Activated T-helper 1 cell treated with anti-CD3 and anti-CD28 coated beads, Interleukin-12 subunit alpha, Interleukin-12 subunit beta, Interleukin-2, Interleukin-4 antibody, amounts not matched to agents 30 ng/mL and 10 ng/mL and 1 ng/mL, durations not matched to agents 14 hours and 24 hours and 36 hours (primary cell): Measurements from ENCODE around the gene AMIGO1. TPM values are rescaled to one million over a fixed set of nuclear protein-coding genes. Genes with fewer than 3 reads are reported as not detected.

ENCODE experiments used
- DNase-seq: peaks from one replicate; pipeline ENCODE4 v3.0.0; 2021; ENCODE audit warnings: low spot score
- H3K27ac Mint-ChIP-seq: one replicate; pipeline ENCODE4 v1.8.0; 2021; ENCODE audit warnings: mild to moderate bottlenecking, mixed read lengths
- H3K27me3 Mint-ChIP-seq: one replicate; pipeline ENCODE4 v1.8.0; 2022; ENCODE audit warnings: mild to moderate bottlenecking, moderate library complexity, mixed read lengths; ENCODE audit not compliant: insufficient read depth
- H3K36me3 Mint-ChIP-seq: one replicate; pipeline ENCODE4 v1.8.0; 2021; ENCODE audit warnings: low read depth, mixed read lengths
- H3K4me1 Mint-ChIP-seq: one replicate; pipeline ENCODE4 v1.8.0; 2021; ENCODE audit warnings: low read depth, mixed read lengths
- H3K4me3 Mint-ChIP-seq: one replicate; pipeline ENCODE4 v1.8.0; 2021; ENCODE audit warnings: mild to moderate bottlenecking, moderate library complexity, mixed read lengths
- H3K9me3 Mint-ChIP-seq: one replicate; pipeline ENCODE4 v1.8.0; 2021; ENCODE audit warnings: mixed read lengths
- intact Hi-C: fragments of 100-400 bp; cut with micrococcal nuclease; formaldehyde crosslinking; loops from one replicate; pipeline ENCODE4 v1.15.1; 2024
- total RNA-seq: library from RNA; stranded (reverse); gene quantifications from 2 replicates; pipeline ENCODE4 v1.2.3, GENCODE V29; 2022

The AMIGO1 gene
- total RNA-seq, 1 donor from 2014 or later: 1.2 TPM

- intact Hi-C loops: loop anchor here (10.0 kb wide), 1 partner anchor 354 kb away; no protein-coding TSS in a partner anchor
- Mint-ChIP-seq H3K27ac (no peak overlapping the region), H3K27me3 (peaks cover 11% of the 10 kb centered on the region), H3K4me1 (peaks cover 4% of the 10 kb centered on the region), H3K36me3 (no peaks in the 10 kb centered on the region), H3K4me3 (no peak overlapping the region), H3K9me3 (no peaks in the 10 kb centered on the region)
- DNase-seq: no peak
Measured at GRCh38 chr1:109541102-109541501, 31.6 kb upstream of the AMIGO1 start.

GRCh38 chr1:109539676-109540075 lies 30.1 kb upstream of the AMIGO1 start, which contains the start of gene GPR61:
TSS of gene GPR61 (plus strand) at chr1:109539872. CDS start at chr1:109543023, 3,151 bp downstream.
- no peaks in the 10 kb centered on the region for H3K4me1 Mint-ChIP-seq
- no peak within 1 kb of the TSS for H3K27ac Mint-ChIP-seq
- H3K9me3 Mint-ChIP-seq: no peaks in the 10 kb centered on the region
- no peaks in the 10 kb centered on the region for H3K36me3 Mint-ChIP-seq
- no peak within 1 kb of the TSS for H3K4me3 Mint-ChIP-seq
- H3K27me3 Mint-ChIP-seq: peaks cover 11% of the 10 kb centered on the region
- DNase-seq: no peak
- intact Hi-C loops: loop anchor here (10.0 kb wide), 1 partner anchor 355 kb away; no protein-coding TSS in a partner anchor

- intact Hi-C loops: no loop called here
- H3K36me3 Mint-ChIP-seq: no peaks in the 10 kb centered on the region
Measured at GRCh38 chr1:109538827-109539555, 29.5 kb upstream of the AMIGO1 start.

GRCh38 chr1:109537450-109538178 lies 28.1 kb upstream of the AMIGO1 start:
- H3K9me3 Mint-ChIP-seq: no peaks in the 10 kb centered on the region
- H3K36me3 Mint-ChIP-seq: no peaks in the 10 kb centered on the region
- no peak for DNase-seq
- H3K4me1 Mint-ChIP-seq: peaks cover 4% of the 10 kb centered on the region
- no peak overlapping the region for H3K4me3 Mint-ChIP-seq
- intact Hi-C loops: no loop called here
- peaks cover 10% of the 10 kb centered on the region for H3K27me3 Mint-ChIP-seq
- H3K27ac Mint-ChIP-seq: no peak overlapping the region

More at GRCh38 chr1:109538827-109539555, 29.5 kb upstream of the AMIGO1 start:
- DNase-seq: no peak
- Mint-ChIP-seq H3K27ac (no peak overlapping the region), H3K9me3 (no peaks in the 10 kb centered on the region), H3K4me1 (no peaks in the 10 kb centered on the region), H3K4me3 (no peak overlapping the region), H3K27me3 (peaks cover 11% of the 10 kb centered on the region)

- no peak overlapping the region for H3K27ac Mint-ChIP-seq
- no peak overlapping the region for H3K4me3 Mint-ChIP-seq
- no peaks in the 10 kb centered on the region for H3K9me3 Mint-ChIP-seq
- H3K36me3 Mint-ChIP-seq: no peaks in the 10 kb centered on the region
- peaks cover 19% of the 10 kb centered on the region for H3K4me1 Mint-ChIP-seq
- H3K27me3 Mint-ChIP-seq: peaks cover 6% of the 10 kb centered on the region
- intact Hi-C loops: no loop called here
- DNase-seq: no peak
Measured at GRCh38 chr1:109535971-109536491, 26.5 kb upstream of the AMIGO1 start.

- peaks cover 24% of the 10 kb centered on the region for H3K4me1 Mint-ChIP-seq
- H3K4me3 Mint-ChIP-seq: no peak overlapping the region
- peaks cover 2% of the 10 kb centered on the region for H3K27me3 Mint-ChIP-seq
- no peaks in the 10 kb centered on the region for H3K9me3 Mint-ChIP-seq
- no peaks in the 10 kb centered on the region for H3K36me3 Mint-ChIP-seq
- no peak overlapping the region for H3K27ac Mint-ChIP-seq
- intact Hi-C loops: no loop called here
- no peak for DNase-seq
Measured at GRCh38 chr1:109535481-109535880, 26.0 kb upstream of the AMIGO1 start.

GRCh38 chr1:109534307-109534858 lies 24.9 kb upstream of the AMIGO1 start:
- Mint-ChIP-seq H3K4me1 (peaks cover 24% of the 10 kb centered on the region), H3K27me3 (no peaks in the 10 kb centered on the region), H3K4me3 (no peak overlapping the region), H3K27ac (no peak overlapping the region), H3K9me3 (no peaks in the 10 kb centered on the region), H3K36me3 (no peaks in the 10 kb centered on the region)
- intact Hi-C loops: loop anchor here (5.0 kb wide), 1 partner anchor 442 kb away; the partner anchor contains the start of gene TMEM167B
- DNase-seq: no peak

GRCh38 chr1:109532365-109533136 lies 23.0 kb upstream of the AMIGO1 start:
- Mint-ChIP-seq H3K36me3 (no peaks in the 10 kb centered on the region), H3K4me3 (peak overlapping the region; percentile 53), H3K9me3 (no peaks in the 10 kb centered on the region)

GRCh38 chr1:109531826-109532364 lies 22.4 kb upstream of the AMIGO1 start:
- no peaks in the 10 kb centered on the region for H3K9me3 Mint-ChIP-seq
- intact Hi-C loops: loop anchor here (1.0 to 5.0 kb wide), 9 partner anchors 23 to 440 kb away; partner anchors contain the start of genes AMIGO1, CYB561D1, PSMA5 and TMEM167B
- no peak for DNase-seq
- no peak overlapping the region for H3K4me3 Mint-ChIP-seq
- H3K27me3 Mint-ChIP-seq: no peaks in the 10 kb centered on the region
- H3K4me1 Mint-ChIP-seq: peaks cover 24% of the 10 kb centered on the region
- peak overlapping the region; percentile 86 for H3K27ac Mint-ChIP-seq
- no peaks in the 10 kb centered on the region for H3K36me3 Mint-ChIP-seq

More at GRCh38 chr1:109532365-109533136, 23.0 kb upstream of the AMIGO1 start:
- intact Hi-C loops: loop anchor here (1.0 to 5.0 kb wide), 10 partner anchors 23 to 440 kb away; partner anchors contain the start of genes AMIGO1, CYB561D1, PSMA5 and TMEM167B
- Mint-ChIP-seq H3K27me3 (no peaks in the 10 kb centered on the region), H3K4me1 (peaks cover 24% of the 10 kb centered on the region), H3K27ac (peak overlapping the region; percentile 86)
- peak; percentile 85 for DNase-seq

- intact Hi-C loops: loop anchor here (5.0 kb wide), 1 partner anchor 439 kb away; the partner anchor contains the start of gene TMEM167B
- H3K4me3 Mint-ChIP-seq: peak overlapping the region; percentile 25
- H3K27me3 Mint-ChIP-seq: no peaks in the 10 kb centered on the region
- no peaks in the 10 kb centered on the region for H3K9me3 Mint-ChIP-seq
- H3K4me1 Mint-ChIP-seq: peaks cover 24% of the 10 kb centered on the region
- no peak for DNase-seq
- H3K27ac Mint-ChIP-seq: peak overlapping the region; percentile 2
- H3K36me3 Mint-ChIP-seq: no peaks in the 10 kb centered on the region
Measured at GRCh38 chr1:109531380-109531779, 21.9 kb upstream of the AMIGO1 start.

GRCh38 chr1:109530457-109531087 lies 21.0 kb upstream of the AMIGO1 start:
- H3K4me3 Mint-ChIP-seq: peak overlapping the region; percentile 25
- peaks cover 5% of the 10 kb centered on the region for H3K27me3 Mint-ChIP-seq
- peaks cover 24% of the 10 kb centered on the region for H3K4me1 Mint-ChIP-seq
- no peaks in the 10 kb centered on the region for H3K9me3 Mint-ChIP-seq
- no peak for DNase-seq
- H3K27ac Mint-ChIP-seq: peak overlapping the region; percentile 2
- intact Hi-C loops: loop anchor here (5.0 kb wide), 1 partner anchor 438 kb away; the partner anchor contains the start of gene TMEM167B
- no peaks in the 10 kb centered on the region for H3K36me3 Mint-ChIP-seq
